Tibial nerve (tissue), 4 donors: ENCODE results near the gene EDAR. TPM values are rescaled to one million over a fixed set of nuclear protein-coding genes. Genes with fewer than 3 reads are reported as not detected.

Source experiments
- DNase-seq, 2 donors: peaks; one replicate each; pipeline ENCODE4 v3.0.0-alpha.2; 2019; ENCODE audit warnings: low spot score in 2 of 2
- H3K27ac ChIP-seq, 4 donors: fragments of 200-600 bp; sonication (generic) in 3 of 4; one replicate each; pipeline ENCODE4 v1.5.1; 2017 to 2019; ENCODE audit warnings: mild to moderate bottlenecking in 1 of 4
- H3K27me3 ChIP-seq, 2 donors: fragments of 200-600 bp; sonication (generic) in 1 of 2; one replicate each; pipeline versions ENCODE4 v1.5.1 to v1.6.0; 2017 to 2019
- H3K36me3 ChIP-seq, 3 donors: fragments of 200-600 bp; sonication (generic); one replicate each; pipeline ENCODE4 v1.5.1; 2018 to 2019
- H3K4me1 ChIP-seq, 4 donors: fragments of 200-600 bp; sonication (generic) in 3 of 4; one replicate each; pipeline ENCODE4 v1.5.1; 2017 to 2019
- H3K4me3 ChIP-seq, 4 donors: fragments of 200-600 bp; sonication (generic) in 3 of 4; one replicate each; pipeline ENCODE4 v1.5.1; 2017 to 2019; ENCODE audit warnings: mild to moderate bottlenecking in 1 of 4, moderate library complexity in 1 of 4
- H3K9me3 ChIP-seq, 4 donors: fragments of 200-600 bp; sonication (generic) in 3 of 4; one replicate each; pipeline ENCODE4 v1.5.1; 2017 to 2019
- EP300 ChIP-seq, 2 donors: sonication (generic); formaldehyde crosslinking; IDR thresholded peaks; one replicate each; pipeline ENCODE4 v1.6.1; 2017; ENCODE audit warnings: antibody characterized with exemption in 2 of 2, mild to moderate bottlenecking in 1 of 2
- POLR2A ChIP-seq, 2 donors: fragments of 450-650 bp; IDR thresholded peaks; one replicate each; pipeline ENCODE4 v1.6.1; 2017; ENCODE audit warnings: antibody characterized with exemption in 2 of 2, mild to moderate bottlenecking in 2 of 2, moderate library complexity in 2 of 2
- WGBS, 2 donors: methylation state at CpG; one replicate each; pipeline ENCODE4 v1.1.5; 2018; 5-methylcytosine and 5-hydroxymethylcytosine counted together
- total RNA-seq, 4 donors: library from RNA; depleted of rRNA; stranded (reverse); fragments of >200 nt; gene quantifications; one replicate each; pipeline ENCODE4 v1.1.0, GENCODE V29; 2016
- TF ChIP-seq, protein P1 (sequence below), 5 experiments: fragments of 200-600 bp in 3 of 5; fragments of 450-650 bp in 2 of 5; sonication (generic) in 3 of 5; IDR thresholded peaks; one replicate each; pipeline ENCODE4 v1.5.1; 2016 to 2019; ENCODE audit warnings: antibody characterized with exemption in 5 of 5, mild to moderate bottlenecking in 3 of 5, moderate library complexity in 2 of 5

EDAR gene
- total RNA-seq, 4 donors from 2014 or later, result under 0.01 TPM; not detected in 3

GRCh38 chr2:108949316-108950239 is 39.4 kb downstream of the EDAR start:
- Histone ChIP-seq H3K4me1 (no peaks in the 10 kb centered on the region), H3K36me3 (no peaks in the 10 kb centered on the region), H3K27me3 (no peaks in the 10 kb centered on the region), H3K9me3 (peaks cover 0 to 33% (median 5%) of the 10 kb centered on the region in 4 donors), H3K4me3 (no peak overlapping the region), H3K27ac (no peak overlapping the region)
- no peak for DNase-seq
- TF ChIP-seq POLR2A (IDR thresholded peaks at IDR 0.05) (no peak), EP300 (IDR thresholded peaks at IDR 0.05) (no peak)
- TF ChIP-seq, protein P1, sequence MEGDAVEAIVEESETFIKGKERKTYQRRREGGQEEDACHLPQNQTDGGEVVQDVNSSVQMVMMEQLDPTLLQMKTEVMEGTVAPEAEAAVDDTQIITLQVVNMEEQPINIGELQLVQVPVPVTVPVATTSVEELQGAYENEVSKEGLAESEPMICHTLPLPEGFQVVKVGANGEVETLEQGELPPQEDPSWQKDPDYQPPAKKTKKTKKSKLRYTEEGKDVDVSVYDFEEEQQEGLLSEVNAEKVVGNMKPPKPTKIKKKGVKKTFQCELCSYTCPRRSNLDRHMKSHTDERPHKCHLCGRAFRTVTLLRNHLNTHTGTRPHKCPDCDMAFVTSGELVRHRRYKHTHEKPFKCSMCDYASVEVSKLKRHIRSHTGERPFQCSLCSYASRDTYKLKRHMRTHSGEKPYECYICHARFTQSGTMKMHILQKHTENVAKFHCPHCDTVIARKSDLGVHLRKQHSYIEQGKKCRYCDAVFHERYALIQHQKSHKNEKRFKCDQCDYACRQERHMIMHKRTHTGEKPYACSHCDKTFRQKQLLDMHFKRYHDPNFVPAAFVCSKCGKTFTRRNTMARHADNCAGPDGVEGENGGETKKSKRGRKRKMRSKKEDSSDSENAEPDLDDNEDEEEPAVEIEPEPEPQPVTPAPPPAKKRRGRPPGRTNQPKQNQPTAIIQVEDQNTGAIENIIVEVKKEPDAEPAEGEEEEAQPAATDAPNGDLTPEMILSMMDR (IDR thresholded peaks at IDR 0.05), result no peak
- whole genome bisulfite sequencing, 2 donors, result 44 to 52% methylated on average over 4 of the region's 4 CpGs

DNA sequence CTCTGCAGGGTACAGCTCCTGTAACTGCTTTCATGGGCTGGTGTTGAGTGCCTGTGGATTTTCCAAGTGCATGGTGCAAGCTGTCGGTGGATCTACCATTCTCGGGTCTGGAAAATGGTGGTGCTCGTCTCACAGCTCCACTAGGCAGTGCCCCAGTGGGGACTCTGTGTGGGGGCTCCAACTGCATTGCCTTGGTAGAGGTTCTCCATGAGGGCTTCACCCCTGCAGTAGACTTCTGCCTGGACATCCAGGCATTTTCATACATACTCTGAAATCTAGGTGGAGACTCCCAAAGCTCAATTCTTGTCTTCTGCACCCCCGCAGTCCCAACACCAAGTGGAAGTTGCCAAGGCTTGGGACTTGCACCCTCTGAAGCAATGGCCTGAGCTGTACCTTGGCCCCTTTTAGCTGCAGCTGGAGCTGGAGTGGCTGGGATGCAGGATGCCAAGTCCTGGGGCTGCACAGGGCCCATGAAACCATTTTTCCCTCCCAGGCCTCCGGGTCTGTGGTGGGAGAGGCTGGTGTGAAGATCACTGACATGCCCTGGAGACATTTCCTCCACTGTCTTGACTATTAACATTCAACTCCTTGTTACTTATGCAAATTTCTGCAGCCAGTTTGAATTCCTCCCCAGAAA is 41.6 kb downstream of the EDAR start:
- 93% methylated on average over 5 of the region's 5 CpGs for WGBS, 2 donors
- no peak overlapping the region for H3K4me3 ChIP-seq
- no peaks in the 10 kb centered on the region for H3K4me1 ChIP-seq
- no peak for DNase-seq
- H3K27me3 ChIP-seq, result no peaks in the 10 kb centered on the region
- TF ChIP-seq EP300 (IDR thresholded peaks at IDR 0.05) (no peak), POLR2A (IDR thresholded peaks at IDR 0.05) (no peak)
- TF ChIP-seq, protein P1 (IDR thresholded peaks at IDR 0.05), result no peak
- H3K36me3 ChIP-seq, result no peaks in the 10 kb centered on the region
- no peak overlapping the region for H3K27ac ChIP-seq
- H3K9me3 ChIP-seq, result peaks cover 0 to 30% (median 2%) of the 10 kb centered on the region in 4 donors

GRCh38 chr2:108946442-108946841 is 42.6 kb downstream of the EDAR start:
- H3K36me3 ChIP-seq, result no peaks in the 10 kb centered on the region
- no peaks in the 10 kb centered on the region for H3K27me3 ChIP-seq
- H3K9me3 ChIP-seq, result peaks cover 0 to 21% (median 2%) of the 10 kb centered on the region in 4 donors
- H3K4me1 ChIP-seq, result no peaks in the 10 kb centered on the region
- 92 to 96% methylated on average over 1 of the region's 1 CpG for WGBS, 2 donors
- no peak for DNase-seq
- no peak for TF ChIP-seq POLR2A (IDR thresholded peaks at IDR 0.05)
- TF ChIP-seq EP300 (IDR thresholded peaks at IDR 0.05), result no peak
- TF ChIP-seq, protein P1 (IDR thresholded peaks at IDR 0.05), result no peak
- no peak overlapping the region for H3K4me3 ChIP-seq
- no peak overlapping the region for H3K27ac ChIP-seq

DNA sequence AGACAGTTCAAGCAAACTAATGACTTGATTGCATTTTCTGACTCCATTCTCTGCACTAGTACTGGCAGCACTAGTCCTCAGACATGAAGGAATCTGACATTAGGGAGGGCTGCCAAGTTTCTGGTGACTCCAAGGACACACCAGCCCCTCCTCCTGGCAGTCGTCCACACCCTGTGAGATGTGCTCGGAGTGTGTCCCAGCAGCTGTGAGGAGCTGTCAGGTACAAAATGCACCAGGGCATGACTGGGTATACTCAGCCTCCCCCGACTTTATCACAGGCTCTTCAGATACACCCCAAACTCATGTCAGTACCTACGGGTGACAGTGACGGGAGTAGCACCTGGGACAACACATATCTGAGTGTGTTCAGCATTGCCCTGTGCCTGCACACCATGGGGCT is 43.1 kb downstream of the EDAR start:
- no peaks in the 10 kb centered on the region for H3K36me3 ChIP-seq
- no peaks in the 10 kb centered on the region for H3K27me3 ChIP-seq
- no peaks in the 10 kb centered on the region for H3K4me1 ChIP-seq
- no peak for DNase-seq
- H3K9me3 ChIP-seq, result peaks cover 0 to 17% (median 2%) of the 10 kb centered on the region in 4 donors
- WGBS, 2 donors, result 72 to 83% methylated on average over 5 of the region's 5 CpGs
- no peak overlapping the region for H3K4me3 ChIP-seq
- no peak for TF ChIP-seq POLR2A (IDR thresholded peaks at IDR 0.05)
- no peak for TF ChIP-seq EP300 (IDR thresholded peaks at IDR 0.05)
- no peak overlapping the region for H3K27ac ChIP-seq

- TF ChIP-seq, protein P1 (IDR thresholded peaks at IDR 0.05), result no peak
- TF ChIP-seq EP300 (IDR thresholded peaks at IDR 0.05) (no peak), POLR2A (IDR thresholded peaks at IDR 0.05) (no peak)
- no peaks in the 10 kb centered on the region for H3K36me3 ChIP-seq
- H3K9me3 ChIP-seq, result peaks cover 0 to 17% (median 2%) of the 10 kb centered on the region in 4 donors
- WGBS, 2 donors, result 55 to 69% methylated on average over 11 to 16 of the region's 16 CpGs
- no peaks in the 10 kb centered on the region for H3K27me3 ChIP-seq
- no peak overlapping the region for H3K4me3 ChIP-seq
- no peak overlapping the region for H3K27ac ChIP-seq
- DNase-seq, result no peak
- H3K4me1 ChIP-seq, result no peaks in the 10 kb centered on the region
Measured at GRCh38 chr2:108944601-108945331, 44.3 kb downstream of the EDAR start.
